Left ventricle myocardium inferior (tissue), 1 donor: ENCODE data around the gene GULP1. TPM values are rescaled to one million over a fixed set of nuclear protein-coding genes. Genes with fewer than 3 reads are reported as not detected.
A peak's percentile ranks its signal among the peaks of the same experiment; 100 is the strongest.

ENCODE experiments used
- DNase-seq: peaks from one replicate; pipeline ENCODE4 v3.0.0-alpha.2; 2020
- H3K27ac ChIP-seq: fragments of 200-600 bp; replicated peaks from 2 replicates; pipeline ENCODE4 v1.8.0; 2021
- H3K27me3 ChIP-seq: fragments of 200-600 bp; 2 replicates; pipeline ENCODE4 v1.8.0; 2021; ENCODE audit warnings: low read depth
- H3K36me3 ChIP-seq: fragments of 200-600 bp; 2 replicates; pipeline ENCODE4 v1.8.0; 2021
- H3K4me1 ChIP-seq: fragments of 200-600 bp; 2 replicates; pipeline ENCODE4 v1.8.0; 2021
- H3K4me3 ChIP-seq: fragments of 200-600 bp; 2 replicates; pipeline ENCODE4 v1.8.0; 2021; ENCODE audit warnings: mild to moderate bottlenecking, moderate library complexity
- H3K9me3 ChIP-seq: fragments of 200-600 bp; replicated peaks from 2 replicates; pipeline ENCODE4 v1.8.0; 2021
- CTCF ChIP-seq: fragments of 200-600 bp; IDR thresholded peaks from 2 replicates; pipeline ENCODE4 v1.8.0; 2021; ENCODE audit warnings: antibody characterized with exemption, mild to moderate bottlenecking, borderline replicate concordance
- intact Hi-C: fragments of 100-400 bp; cut with micrococcal nuclease; formaldehyde crosslinking; loops from one replicate; pipeline ENCODE4 v1.11.0; 2022
- total RNA-seq: library from RNA; stranded (reverse); fragmentation: NEBNext Ultra II Directional; extraction: Animal tissue kit (Norgen Biotek cat#: 25700); gene quantifications from one replicate; pipeline ENCODE4 v1.2.1, GENCODE V29; 2021
- donor health status: DM: no; HTN: yes; CAD: no; lungs with severe emphysema.

GULP1 gene
- total RNA-seq, 1 donor from 2014 or later = 5.7 TPM

DNA sequence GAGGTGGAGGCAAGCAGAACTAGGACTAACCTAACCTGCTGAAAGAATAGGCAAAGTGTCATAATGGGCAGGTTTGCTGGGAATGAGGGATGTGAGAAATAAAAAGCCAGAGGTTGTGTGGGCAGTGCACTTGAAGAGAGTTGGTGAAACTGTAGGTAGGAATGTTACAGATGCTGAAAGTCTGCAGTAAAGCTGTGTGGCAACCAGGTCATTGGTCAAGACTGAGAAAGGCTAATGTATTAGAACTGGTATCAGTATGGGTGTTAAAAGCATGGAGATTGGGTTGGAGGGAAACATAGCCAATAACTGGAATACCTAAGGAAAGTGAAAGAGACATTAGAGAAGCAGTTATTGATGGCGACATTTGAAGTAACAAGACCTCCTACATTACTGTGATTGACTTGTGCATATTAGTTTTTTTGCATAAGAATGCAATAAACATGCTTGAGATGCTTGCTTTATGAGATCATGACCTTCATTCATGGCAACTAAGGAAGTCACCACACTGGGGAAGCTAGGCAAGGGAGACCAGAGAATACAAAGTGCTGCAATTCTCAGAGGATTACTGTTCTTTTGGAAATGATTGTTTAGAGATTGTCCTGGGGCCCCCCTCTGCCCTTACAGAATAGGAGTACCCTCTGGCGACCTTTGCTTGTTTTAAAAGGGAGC is 11.8 kb downstream of the GULP1 start:
- Histone ChIP-seq H3K27ac (peak overlapping the region; percentile 43), H3K36me3 (no peaks in the 10 kb centered on the region), H3K9me3 (peaks cover 7% of the 10 kb centered on the region), H3K27me3 (no peaks in the 10 kb centered on the region), H3K4me1 (peaks cover 13% of the 10 kb centered on the region), H3K4me3 (no peak overlapping the region)
- no peak for TF ChIP-seq CTCF
- no peak for DNase-seq
- intact Hi-C loops = no loop called here

DNA sequence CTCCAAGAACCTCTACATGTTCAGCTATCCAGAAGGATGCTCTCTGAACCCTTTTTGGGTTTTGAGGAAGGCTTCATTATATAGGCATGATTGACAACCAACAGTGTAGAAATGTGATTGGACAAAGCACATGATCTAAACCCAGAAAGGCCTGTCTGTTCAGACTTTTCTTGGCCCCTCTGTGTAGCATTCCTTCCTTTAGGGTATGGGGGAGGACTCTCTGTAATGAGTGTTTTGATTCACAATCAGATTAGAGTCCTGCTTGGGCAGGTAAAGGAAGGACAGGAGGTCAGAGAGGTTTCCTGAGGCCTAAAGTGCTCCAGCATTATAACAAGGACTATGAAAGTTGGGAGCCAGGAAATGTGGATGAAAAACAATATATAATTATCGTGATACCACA is 13.6 kb downstream of the GULP1 start:
- TF ChIP-seq CTCF = no peak
- Histone ChIP-seq H3K27me3 (no peaks in the 10 kb centered on the region), H3K27ac (no peak overlapping the region), H3K4me3 (no peak overlapping the region), H3K9me3 (no peaks in the 10 kb centered on the region), H3K36me3 (no peaks in the 10 kb centered on the region), H3K4me1 (peaks cover 13% of the 10 kb centered on the region)
- intact Hi-C loops = no loop called here
- no peak for DNase-seq

DNA sequence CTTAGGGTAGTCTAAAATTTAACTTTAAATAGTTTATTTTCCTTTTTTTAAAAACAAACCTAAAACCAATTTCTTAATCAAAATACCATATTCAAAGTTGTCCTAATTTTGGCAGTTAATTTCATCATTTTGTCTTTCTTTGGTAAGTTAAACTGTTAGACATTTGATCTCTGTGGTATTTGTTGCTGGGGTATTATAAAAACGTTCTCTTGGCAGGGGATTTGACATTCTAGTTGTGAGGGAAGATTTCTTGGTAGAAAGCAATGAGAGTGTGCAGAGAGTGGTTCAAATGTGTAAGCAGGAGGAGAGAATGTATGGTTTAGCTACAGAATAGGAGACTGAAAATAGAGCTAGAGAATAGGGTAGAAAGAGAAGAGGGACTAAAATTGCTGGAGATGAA is 14.6 kb downstream of the GULP1 start:
- intact Hi-C loops = no loop called here
- no peaks in the 10 kb centered on the region for H3K9me3 ChIP-seq
- H3K27me3 ChIP-seq = no peaks in the 10 kb centered on the region
- no peak overlapping the region for H3K27ac ChIP-seq
- no peak for TF ChIP-seq CTCF
- H3K4me1 ChIP-seq = peaks cover 13% of the 10 kb centered on the region
- H3K4me3 ChIP-seq = no peak overlapping the region
- DNase-seq = no peak
- H3K36me3 ChIP-seq = no peaks in the 10 kb centered on the region

DNA sequence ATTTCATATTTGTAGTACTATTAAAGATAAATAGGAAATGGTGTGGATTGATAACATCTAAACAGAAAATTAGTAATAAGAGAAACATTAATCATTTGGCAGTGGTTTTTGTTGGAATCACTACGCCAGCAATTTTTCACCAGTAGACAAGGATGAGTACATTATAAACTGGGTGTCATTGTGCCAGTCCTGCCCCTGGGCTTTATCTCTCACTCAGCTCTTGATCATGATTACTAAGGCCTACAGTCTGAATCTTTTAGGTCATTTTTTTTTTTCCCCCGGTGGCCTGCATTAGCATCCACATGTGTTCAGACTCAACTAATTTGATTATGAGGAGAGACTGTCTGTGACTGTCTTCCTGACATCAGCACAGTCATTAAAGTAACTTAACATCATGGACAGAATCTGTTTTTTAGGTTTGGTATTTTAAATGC is 16.2 kb downstream of the GULP1 start:
- TF ChIP-seq CTCF = no peak
- H3K9me3 ChIP-seq = no peaks in the 10 kb centered on the region
- intact Hi-C loops = no loop called here
- no peak overlapping the region for H3K27ac ChIP-seq
- H3K4me3 ChIP-seq = no peak overlapping the region
- H3K27me3 ChIP-seq = no peaks in the 10 kb centered on the region
- peaks cover 13% of the 10 kb centered on the region for H3K4me1 ChIP-seq
- H3K36me3 ChIP-seq = no peaks in the 10 kb centered on the region
- DNase-seq = no peak

- DNase-seq = no peak
- peaks cover 9% of the 10 kb centered on the region for H3K4me1 ChIP-seq
- H3K27ac ChIP-seq = no peak overlapping the region
- no peak overlapping the region for H3K4me3 ChIP-seq
- no peak for TF ChIP-seq CTCF
- intact Hi-C loops = no loop called here
- H3K9me3 ChIP-seq = peaks cover 6% of the 10 kb centered on the region
- H3K27me3 ChIP-seq = no peaks in the 10 kb centered on the region
- no peaks in the 10 kb centered on the region for H3K36me3 ChIP-seq
These were observed 16.8 kb downstream of the GULP1 start for GRCh38 chr2:188308483-188308882.
